HL-60/S4 (cell line): Measurements from ENCODE around the gene DLGAP4.

Source experiments
- in situ Hi-C: fragments of 300-500 bp; cut with MboI; formaldehyde crosslinking; loops from 2 replicates; pipeline ENCODE4 v1.14.3; 2022; ENCODE audit warnings: low sequenced_read_pairs

Gene DLGAP4

GRCh38 chr20:36307412-36308325 lies 1.5 kb downstream of the DLGAP4 start:
- in situ Hi-C loops = no loop called here

GRCh38 chr20:36308353-36308752 lies 2.2 kb downstream of the DLGAP4 start:
- in situ Hi-C loops = no loop called here

GRCh38 chr20:36308986-36309385 lies 2.8 kb downstream of the DLGAP4 start:
- in situ Hi-C loops = no loop called here

DNA sequence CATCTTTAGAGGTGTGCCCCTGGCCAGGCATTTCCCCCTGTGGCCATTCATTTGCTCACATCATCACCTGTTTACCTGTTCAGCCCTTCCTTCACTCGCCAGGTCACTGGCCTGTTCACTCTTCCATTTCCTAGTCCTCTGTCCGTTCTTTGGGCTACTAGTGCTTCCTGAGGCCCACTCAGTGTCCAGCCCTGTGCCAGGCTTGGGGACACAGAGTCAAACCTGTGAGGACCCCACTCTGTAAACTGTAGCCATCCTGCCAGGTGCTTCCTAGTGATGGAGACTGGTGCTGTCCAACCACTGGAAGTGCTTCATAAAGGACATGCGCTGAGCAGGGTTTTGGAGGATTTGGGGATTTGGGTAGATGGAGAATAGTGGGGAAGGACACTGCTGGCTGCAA lies 3.5 kb downstream of the DLGAP4 start:
- in situ Hi-C loops = no loop called here

DNA sequence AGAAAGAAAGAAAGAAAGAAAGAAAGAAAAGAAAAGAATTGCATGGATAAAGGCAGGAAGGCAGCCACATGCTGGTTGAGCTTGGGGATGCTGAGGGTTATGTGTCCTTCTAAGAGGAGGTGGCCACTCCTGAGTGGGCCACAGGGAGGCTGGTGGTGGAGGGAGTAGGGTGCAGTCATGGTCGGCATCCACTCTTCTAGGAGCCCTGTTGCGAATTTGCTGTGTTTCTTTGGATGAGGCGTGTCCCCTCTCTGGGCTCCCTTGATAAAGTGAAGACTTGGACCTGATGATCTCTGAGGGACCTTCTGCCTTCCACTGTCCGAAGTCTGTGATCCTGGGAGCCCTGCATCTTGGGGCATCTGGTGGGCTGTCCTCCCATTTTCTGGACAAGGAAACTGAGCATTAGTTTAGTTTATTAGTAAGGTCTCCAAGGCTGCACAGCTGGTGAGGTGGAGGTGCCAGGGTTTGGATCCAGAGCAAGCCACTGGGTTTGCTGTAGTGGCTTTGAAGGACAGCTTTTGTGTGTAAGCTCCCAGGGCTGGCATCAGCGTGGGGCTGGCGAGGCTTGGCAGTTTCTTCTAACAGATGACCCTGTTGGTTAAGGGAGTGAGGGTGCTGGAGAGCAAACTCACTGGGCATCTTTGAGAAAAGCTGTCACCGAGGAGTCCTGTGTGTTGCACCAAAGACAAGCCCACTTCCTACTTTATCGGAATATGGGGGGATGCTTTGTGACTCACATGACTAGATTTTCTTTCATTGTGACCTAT lies 4.3 kb downstream of the DLGAP4 start:
- in situ Hi-C loops = no loop called here

- in situ Hi-C loops = no loop called here
Measured at GRCh38 chr20:36311141-36311853, 5.2 kb downstream of the DLGAP4 start.

GRCh38 chr20:36311854-36312723 lies 6.0 kb downstream of the DLGAP4 start:
- in situ Hi-C loops = no loop called here

DNA sequence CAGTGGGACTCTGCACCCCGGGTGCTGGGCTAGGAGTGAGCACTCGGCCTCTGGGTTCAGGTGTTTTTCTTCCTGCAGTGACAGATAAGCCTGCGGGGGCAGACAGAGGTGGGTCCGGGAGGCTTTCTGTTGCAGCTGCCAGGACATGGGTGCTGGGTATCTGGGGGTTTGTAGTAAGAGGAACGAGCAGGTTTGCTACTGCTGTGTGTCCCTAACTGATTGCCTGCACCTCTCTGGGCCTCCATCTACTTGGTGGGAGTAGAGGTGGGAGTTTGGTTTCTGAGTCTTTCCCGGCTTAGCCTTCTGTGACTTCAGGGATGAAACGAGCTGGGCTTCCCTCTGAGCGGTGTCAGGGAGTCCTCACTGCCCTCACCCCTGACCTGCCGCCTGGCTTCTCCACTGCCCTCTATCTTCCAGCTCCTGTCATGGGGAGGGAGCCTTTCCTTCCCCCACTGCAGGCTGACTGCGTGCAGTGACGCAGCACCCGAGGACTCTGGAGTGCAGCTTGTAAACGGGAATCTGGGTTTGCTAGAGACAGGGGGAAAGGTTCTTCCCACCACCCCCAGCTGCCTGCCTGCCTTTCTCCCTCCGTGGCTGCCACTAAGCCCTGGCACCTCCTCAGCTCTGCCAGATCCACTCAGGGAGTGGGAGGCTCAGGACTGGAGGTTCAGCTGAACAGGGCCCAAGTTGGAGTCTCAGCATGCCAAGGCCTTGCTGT lies 6.7 kb downstream of the DLGAP4 start:
- in situ Hi-C loops = no loop called here

GRCh38 chr20:36313476-36313875 lies 7.3 kb downstream of the DLGAP4 start:
- in situ Hi-C loops = no loop called here

DNA sequence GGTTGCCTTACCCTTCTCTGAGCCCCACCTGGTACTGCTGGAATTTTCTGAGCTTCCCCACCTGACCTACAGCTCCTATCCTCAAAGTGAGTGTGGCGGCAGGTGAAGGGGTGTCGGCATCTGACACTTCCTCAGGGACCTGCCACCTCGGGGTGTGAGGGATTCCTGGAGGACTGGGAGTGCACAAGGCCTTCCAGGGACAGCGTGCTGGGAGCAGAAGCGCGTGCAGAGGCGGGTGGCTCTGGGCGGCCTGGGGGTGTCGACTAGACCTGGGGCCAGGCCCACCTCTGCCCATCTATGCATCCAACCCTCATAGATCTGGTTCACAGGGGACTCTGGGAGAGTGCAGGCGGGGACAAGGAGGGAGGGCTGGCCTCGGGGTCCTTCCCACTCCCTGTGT lies 7.8 kb downstream of the DLGAP4 start:
- in situ Hi-C loops = no loop called here

DNA sequence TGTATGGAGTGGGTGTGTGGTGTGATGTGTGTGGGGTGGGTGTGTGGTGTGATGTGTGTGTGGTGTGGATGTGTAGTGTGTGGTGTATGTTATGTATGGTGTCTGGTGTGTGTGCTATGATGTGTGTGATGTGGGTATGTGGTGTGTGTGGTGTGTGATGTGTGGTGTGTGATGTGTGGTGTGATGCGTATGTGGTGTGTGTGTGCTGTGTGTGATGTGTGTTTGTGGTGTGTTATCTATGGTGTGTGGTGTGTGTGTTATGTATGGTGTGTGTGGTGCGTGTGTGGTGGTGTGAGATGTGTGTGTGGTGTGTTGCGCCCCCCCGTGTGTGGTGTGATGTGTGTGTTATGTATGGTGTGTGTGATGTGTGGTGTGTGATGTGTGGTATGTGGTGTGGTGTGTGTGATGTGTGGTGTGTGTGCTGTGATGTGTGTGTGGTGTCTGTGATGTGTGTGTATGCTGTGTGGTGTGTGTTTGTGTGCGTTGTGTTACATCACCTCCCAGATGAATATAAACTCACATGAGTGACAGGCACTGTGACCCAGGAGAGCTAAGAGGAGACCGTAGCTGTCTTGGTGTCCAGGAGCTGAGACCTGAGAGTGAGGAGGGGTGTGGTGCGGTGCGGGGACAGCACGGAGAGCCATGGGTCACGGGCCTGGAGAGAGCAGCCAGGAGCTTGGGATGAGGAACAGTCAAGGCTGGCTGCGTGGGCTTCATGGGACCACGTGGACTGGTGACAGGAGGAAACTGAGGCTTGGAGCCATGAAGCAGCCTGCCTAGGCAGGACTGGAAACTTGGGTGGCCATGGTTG lies 8.8 kb downstream of the DLGAP4 start:
- in situ Hi-C loops = no loop called here

DNA sequence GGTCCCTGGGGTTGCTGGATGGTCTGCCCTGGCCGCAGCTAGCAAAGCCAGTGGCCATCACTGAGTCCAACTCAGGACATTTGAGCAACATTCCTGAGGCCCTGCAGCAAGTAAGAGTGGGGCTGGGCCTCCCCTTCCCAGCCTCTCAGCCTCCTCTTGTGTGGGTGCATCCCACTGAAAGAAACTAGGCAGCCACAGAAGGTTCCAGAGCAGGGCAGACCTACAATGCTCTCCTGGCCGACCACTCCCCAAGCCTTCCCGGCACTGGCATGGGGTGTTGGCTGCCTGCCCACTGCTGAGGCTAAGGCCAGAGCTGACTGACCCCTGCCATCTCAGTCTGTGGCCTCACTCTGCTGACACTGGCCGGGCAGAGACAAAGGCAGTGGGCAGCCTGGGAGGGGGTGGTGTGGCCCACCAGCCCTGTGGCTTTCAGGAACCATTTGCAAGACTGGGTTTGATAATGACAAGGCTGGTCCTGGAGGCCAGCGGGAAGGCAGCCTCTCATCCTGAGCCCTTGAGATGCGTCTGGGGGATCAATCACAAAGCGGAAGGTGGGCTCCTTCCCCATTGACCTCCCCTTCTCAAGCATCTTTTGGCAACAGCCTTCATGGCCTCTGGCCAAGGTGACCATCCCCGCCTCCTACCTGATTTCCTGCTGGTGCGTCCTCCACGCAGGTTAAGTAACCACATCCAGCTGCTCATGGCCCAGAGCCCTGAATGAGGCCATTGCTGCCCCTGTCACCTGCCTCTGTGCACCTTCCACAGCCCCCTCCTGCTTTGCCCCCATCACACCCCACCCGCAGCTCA lies 9.6 kb downstream of the DLGAP4 start:
- in situ Hi-C loops = no loop called here

DNA sequence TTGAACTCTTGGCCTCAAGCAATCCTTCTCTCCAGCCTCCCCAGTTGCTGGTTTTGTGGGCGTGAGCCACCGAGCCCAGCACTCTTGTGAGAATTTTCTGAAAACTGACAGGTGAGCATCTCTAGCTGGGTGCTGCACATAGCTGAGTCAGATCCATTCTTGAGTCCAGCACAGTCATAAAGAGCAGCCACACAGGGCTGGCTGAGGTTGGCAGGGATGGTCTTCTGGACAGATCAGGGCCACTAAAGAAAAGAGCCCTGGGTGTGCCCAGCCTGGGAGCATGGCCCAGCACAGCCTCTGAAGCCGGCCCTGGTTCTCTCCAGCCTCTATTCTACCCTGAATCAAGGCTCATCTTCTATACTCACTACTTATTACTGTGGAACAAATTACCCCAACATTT lies 11.5 kb downstream of the DLGAP4 start:
- in situ Hi-C loops = no loop called here

GRCh38 chr20:36318166-36318565 lies 12.0 kb downstream of the DLGAP4 start:
- in situ Hi-C loops = no loop called here

DNA sequence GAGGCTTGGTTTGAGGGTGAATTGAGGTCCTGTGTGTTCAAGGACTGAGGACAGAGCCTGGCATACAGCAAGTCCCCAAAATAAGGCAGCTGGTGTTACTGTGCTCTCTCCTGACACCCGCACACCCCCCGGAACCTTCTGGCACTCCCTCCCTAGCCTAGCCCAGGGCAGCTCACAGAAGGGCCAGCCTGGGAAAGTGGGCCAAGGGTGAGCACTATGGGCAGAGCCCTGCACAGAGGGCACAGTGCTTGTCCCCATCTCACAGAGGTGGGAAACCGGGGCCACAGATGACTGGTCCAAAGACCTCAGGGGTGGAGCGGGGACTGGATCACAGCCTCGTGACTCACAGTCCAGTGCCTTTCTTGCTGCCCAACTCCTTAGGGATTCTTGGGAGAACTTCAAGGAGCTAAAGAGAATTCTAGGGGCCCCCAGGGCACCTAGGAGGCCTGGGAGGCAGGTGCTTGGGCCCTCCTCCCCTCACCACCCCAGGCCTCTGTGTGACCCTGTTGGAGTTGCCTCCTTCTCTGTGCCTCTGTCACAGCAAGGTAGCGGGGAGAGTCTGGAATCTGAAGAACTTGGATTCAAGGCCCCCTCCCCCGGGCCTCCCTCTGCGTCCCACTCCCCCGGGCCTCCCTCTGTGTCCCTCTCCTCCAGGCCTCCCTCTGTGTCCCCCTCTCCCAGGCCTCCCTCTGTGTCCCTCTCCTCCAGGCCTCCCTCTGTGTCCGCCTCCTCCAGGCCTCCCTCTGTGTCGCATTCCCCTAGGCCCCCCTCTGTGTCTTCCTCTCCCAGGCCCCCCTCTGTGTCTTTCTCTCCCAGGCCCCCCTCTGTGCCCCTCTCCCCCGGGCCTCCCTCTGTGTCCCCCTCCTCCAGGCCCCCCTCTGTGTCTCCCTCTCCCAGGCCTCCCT lies 13.5 kb downstream of the DLGAP4 start:
- in situ Hi-C loops = no loop called here

- in situ Hi-C loops = no loop called here
Measured at GRCh38 chr20:36320261-36320897, 14.2 kb downstream of the DLGAP4 start.
